Mesenchymal stem cell (in vitro differentiated cells and primary cell): ENCODE data around the gene GPR137B.
"Not testable (repeated sequence)": the region's sequence is repeated elsewhere in the genome, so short reads cannot be mapped to it uniquely, and the experiment has no call there.

Source experiments
- DNase-seq: peaks from one replicate; pipeline ENCODE4 v3.0.0-alpha.2; 2013
- H2AFZ ChIP-seq: one replicate; pipeline ENCODE4 v1.6.1; 2013; ENCODE audit warnings: low read depth, mild to moderate bottlenecking, control low read depth, inconsistent platforms, low read length, moderate library complexity
- H2AK5ac ChIP-seq: 2 replicates; pipeline ENCODE4 v1.6.1; 2013; ENCODE audit warnings: low read length, moderate library complexity, mild to moderate bottlenecking, inconsistent platforms; ENCODE audit not compliant: severe bottlenecking
- H2BK120ac ChIP-seq: one replicate; pipeline ENCODE4 v1.6.1; 2013; ENCODE audit warnings: low read depth, mild to moderate bottlenecking, inconsistent platforms, low read length, moderate library complexity
- H2BK12ac ChIP-seq, 2 experiments: one replicate each; pipeline ENCODE4 v1.6.1; 2013; ENCODE audit warnings: inconsistent platforms in 2 of 2, low read length in 2 of 2, mild to moderate bottlenecking in 2 of 2, moderate library complexity in 2 of 2, control low read depth in 1 of 2
- H2BK15ac ChIP-seq: one replicate; pipeline ENCODE4 v1.6.1; 2013; ENCODE audit warnings: mild to moderate bottlenecking, low read depth, inconsistent platforms; ENCODE audit not compliant: poor library complexity, severe bottlenecking
- H2BK5ac ChIP-seq: 2 replicates; pipeline ENCODE4 v1.6.1; 2013; ENCODE audit warnings: low read depth, mild to moderate bottlenecking, low read length, control low read depth, inconsistent platforms; ENCODE audit not compliant: poor library complexity, severe bottlenecking
- H3K14ac ChIP-seq, 2 experiments: one replicate each; pipeline ENCODE4 v1.6.1; 2013; ENCODE audit warnings: inconsistent platforms in 2 of 2, low read length in 2 of 2, control low read depth in 1 of 2, mild to moderate bottlenecking in 1 of 2, moderate library complexity in 1 of 2
- H3K18ac ChIP-seq, 2 experiments: one replicate each; pipeline ENCODE4 v1.6.1; 2013; ENCODE audit warnings: inconsistent platforms in 2 of 2, low read length in 2 of 2, control low read depth in 1 of 2, low read depth in 1 of 2, mild to moderate bottlenecking in 1 of 2
- H3K23ac ChIP-seq, 2 experiments: one replicate each; pipeline ENCODE4 v1.6.1; 2013; ENCODE audit warnings: inconsistent platforms in 2 of 2, low read length in 2 of 2, mild to moderate bottlenecking in 2 of 2, moderate library complexity in 2 of 2, control low read depth in 1 of 2
- H3K27ac ChIP-seq: 2 replicates; pipeline ENCODE4 v1.5.1; 2013; ENCODE audit warnings: mild to moderate bottlenecking, moderate library complexity, low read length, control low read depth, inconsistent platforms; ENCODE audit not compliant: poor library complexity, severe bottlenecking
- H3K27me3 ChIP-seq, 2 experiments: 2 replicates each; pipeline versions ENCODE4 v1.6.1 to v1.7.0; 2013; ENCODE audit warnings: low read length in 2 of 2, mild to moderate bottlenecking in 2 of 2, moderate library complexity in 2 of 2, control low read depth in 1 of 2, inconsistent platforms in 1 of 2; ENCODE audit not compliant: control insufficient read depth in 1 of 2, insufficient read depth in 1 of 2
- H3K36me3 ChIP-seq, 2 experiments: 2 replicates each; pipeline versions ENCODE4 v1.6.1 to v1.7.0; 2013; ENCODE audit warnings: low read length in 2 of 2, control low read depth in 1 of 2, inconsistent platforms in 1 of 2, low read depth in 1 of 2, mild to moderate bottlenecking in 1 of 2; ENCODE audit not compliant: insufficient read depth in 2 of 2, control insufficient read depth in 1 of 2
- H3K4ac ChIP-seq, 2 experiments: one replicate each; pipeline ENCODE4 v1.6.1; 2013; ENCODE audit warnings: inconsistent platforms in 2 of 2, low read length in 2 of 2, mild to moderate bottlenecking in 2 of 2, moderate library complexity in 2 of 2, control low read depth in 1 of 2, low read depth in 1 of 2
- H3K4me1 ChIP-seq: 2 replicates; pipeline ENCODE4 v1.6.1; 2013; ENCODE audit warnings: low read depth, low read length, control low read depth; ENCODE audit not compliant: control insufficient read depth, insufficient read depth
- H3K4me2 ChIP-seq: 2 replicates; pipeline ENCODE4 v1.6.1; 2013; ENCODE audit warnings: low read length, mild to moderate bottlenecking, inconsistent platforms; ENCODE audit not compliant: poor library complexity, severe bottlenecking
- H3K4me3 ChIP-seq, 2 experiments: 2 replicates each; pipeline versions ENCODE4 v1.5.1 to v1.7.0; 2013; ENCODE audit warnings: low read length in 2 of 2, mild to moderate bottlenecking in 2 of 2, control low read depth in 1 of 2, low read depth in 1 of 2; ENCODE audit not compliant: insufficient read depth in 1 of 2
- H3K79me1 ChIP-seq: replicated peaks from 2 replicates; pipeline ENCODE4 v1.6.1; 2013; ENCODE audit warnings: mild to moderate bottlenecking, control low read depth, low read length, inconsistent platforms; ENCODE audit not compliant: poor library complexity, severe bottlenecking
- H3K9ac ChIP-seq: 2 replicates; pipeline ENCODE4 v1.7.0; 2013; ENCODE audit warnings: mild to moderate bottlenecking, low read length, moderate library complexity
- H3K9me3 ChIP-seq: 2 replicates; pipeline ENCODE4 v1.7.0; 2013; ENCODE audit warnings: mild to moderate bottlenecking, low read length; ENCODE audit not compliant: control insufficient read depth
- H4K8ac ChIP-seq: one replicate; pipeline ENCODE4 v1.6.1; 2013; ENCODE audit warnings: inconsistent platforms, mild to moderate bottlenecking, low read length, moderate library complexity
- H4K91ac ChIP-seq: one replicate; pipeline ENCODE4 v1.6.1; 2013; ENCODE audit warnings: mild to moderate bottlenecking, low read length, inconsistent platforms
- WGBS: methylation state at CpG from one replicate; pipeline ENCODE4 v1.1.7; 2013; ENCODE audit warnings: mixed read lengths; 5-methylcytosine and 5-hydroxymethylcytosine counted together

GPR137B gene

DNA sequence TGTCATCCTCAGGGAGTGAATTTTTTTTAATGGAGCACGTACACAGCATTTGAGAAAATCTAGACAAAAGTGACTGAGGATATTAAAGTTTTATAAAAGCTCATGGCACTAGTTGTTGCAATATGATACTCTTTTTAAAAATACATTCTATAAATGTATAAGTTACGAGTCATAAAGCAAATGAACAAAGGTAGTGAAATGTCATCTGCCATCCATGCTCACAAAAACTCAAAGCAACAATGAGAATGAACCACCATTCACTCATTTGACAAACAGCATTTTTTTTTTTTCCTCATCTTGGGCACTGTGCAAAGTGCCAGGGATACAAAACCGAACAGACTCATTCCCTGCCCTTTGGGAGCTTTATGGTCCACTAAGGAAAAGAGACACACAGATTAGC is 38.7 kb downstream of the GPR137B start:
- H3K4me3 ChIP-seq, result no peak overlapping the region
- peaks cover 18% of the 10 kb centered on the region for H3K4me1 ChIP-seq
- no peaks in the 10 kb centered on the region for H3K9me3 ChIP-seq
- H2AK5ac ChIP-seq, result no peak overlapping the region
- no peak overlapping the region for H3K4ac ChIP-seq
- no peak overlapping the region for H2AFZ ChIP-seq
- no peak overlapping the region for H2BK120ac ChIP-seq
- 97% methylated on average over 3 of the region's 3 CpGs for WGBS
- H3K27ac ChIP-seq, result no peak overlapping the region
- no peak overlapping the region for H3K23ac ChIP-seq
- H3K27me3 ChIP-seq, result no peaks in the 10 kb centered on the region
- peaks cover 3 to 54% of the 10 kb centered on the region in 2 experiments for H3K36me3 ChIP-seq
- no peak overlapping the region for H3K4me2 ChIP-seq
- H2BK5ac ChIP-seq, result no peak overlapping the region
- no peak overlapping the region for H4K8ac ChIP-seq
- no peak overlapping the region for H3K18ac ChIP-seq
- H3K14ac ChIP-seq, result no peak overlapping the region
- peaks cover 8% of the 10 kb centered on the region for H3K79me1 ChIP-seq
- H2BK12ac ChIP-seq, result no peak overlapping the region
- no peak overlapping the region for H2BK15ac ChIP-seq
- H3K9ac ChIP-seq, result no peak overlapping the region
- no peak for DNase-seq
- H4K91ac ChIP-seq, result no peak overlapping the region

DNA sequence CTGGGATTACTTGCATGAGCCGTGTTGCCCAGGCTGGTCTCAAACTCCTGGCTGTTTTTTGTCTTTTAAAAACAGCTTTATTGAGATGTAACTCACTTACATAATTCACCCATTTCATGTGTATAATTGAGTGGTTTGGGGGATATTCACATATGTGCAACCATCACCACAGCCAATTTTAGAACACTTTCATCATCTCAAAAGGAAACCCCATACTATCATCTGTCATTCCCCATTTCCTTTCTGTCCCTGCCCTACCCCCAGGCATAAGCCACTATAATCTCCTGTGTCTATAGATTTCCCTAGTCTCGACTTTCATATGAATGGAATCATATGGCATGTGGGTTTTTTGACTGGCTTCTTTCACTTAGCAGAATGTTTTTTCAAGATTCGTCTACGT is 43.3 kb downstream of the GPR137B start:
- no peak overlapping the region for H3K23ac ChIP-seq
- H3K79me1 ChIP-seq, result no peaks in the 10 kb centered on the region
- H4K91ac ChIP-seq, result no peak overlapping the region
- no peak overlapping the region for H4K8ac ChIP-seq
- H2BK15ac ChIP-seq, result no peak overlapping the region
- H3K4ac ChIP-seq, result no peak overlapping the region
- H2AFZ ChIP-seq, result no peak overlapping the region
- no peak overlapping the region for H3K4me2 ChIP-seq
- no peak overlapping the region for H2AK5ac ChIP-seq
- H3K4me3 ChIP-seq, result no peak overlapping the region
- H3K9me3 ChIP-seq, result no peaks in the 10 kb centered on the region
- no peak overlapping the region for H3K27ac ChIP-seq
- H2BK5ac ChIP-seq, result no peak overlapping the region
- no peak overlapping the region for H3K18ac ChIP-seq
- no peak overlapping the region for H2BK120ac ChIP-seq
- 100% methylated on average over 1 of the region's 4 CpGs for WGBS
- H3K27me3 ChIP-seq, result no peaks in the 10 kb centered on the region
- DNase-seq, result no peak
- no peak overlapping the region for H2BK12ac ChIP-seq
- H3K14ac ChIP-seq, result no peak overlapping the region
- no peak overlapping the region for H3K9ac ChIP-seq
- no peaks in the 10 kb centered on the region for H3K4me1 ChIP-seq
- peaks cover 0 to 37% of the 10 kb centered on the region in 2 experiments for H3K36me3 ChIP-seq

- not testable (repeated sequence) for H3K79me1 ChIP-seq, H3K27me3 ChIP-seq, H2BK5ac ChIP-seq, H3K9me3 ChIP-seq, DNase-seq, H3K9ac ChIP-seq, H3K14ac ChIP-seq, H2AK5ac ChIP-seq, H2BK15ac ChIP-seq, H2AFZ ChIP-seq, H2BK12ac ChIP-seq, H3K4ac ChIP-seq, H4K91ac ChIP-seq, H3K4me2 ChIP-seq, H2BK120ac ChIP-seq, H3K4me3 ChIP-seq, H3K4me1 ChIP-seq, H3K27ac ChIP-seq, H3K18ac ChIP-seq, H4K8ac ChIP-seq, H3K23ac ChIP-seq
- peaks cover 0 to 32% of the 10 kb centered on the region in 2 experiments for H3K36me3 ChIP-seq
- 100% methylated on average over 1 of the region's 2 CpGs for WGBS
Measured at GRCh38 chr1:236186471-236186870, 44.1 kb downstream of the GPR137B start.

DNA sequence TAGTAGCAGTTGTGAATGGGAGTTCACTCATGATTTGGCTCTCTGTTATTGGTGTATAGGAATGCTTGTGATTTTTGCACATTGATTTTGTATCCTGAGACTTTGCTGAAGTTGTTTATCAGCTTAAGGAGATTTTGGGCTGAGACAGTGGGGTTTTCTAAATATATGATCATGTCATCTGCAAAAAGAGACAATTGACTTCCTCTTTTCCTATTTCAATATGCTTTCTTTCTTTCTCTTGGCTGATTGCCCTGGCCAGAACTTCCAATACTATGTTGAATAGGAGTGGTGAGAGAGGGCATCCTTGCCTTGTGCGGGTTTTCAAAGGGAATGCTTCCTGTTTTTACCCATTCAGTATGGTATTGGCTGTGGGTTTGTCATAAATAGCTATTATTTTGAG is 45.7 kb downstream of the GPR137B start:
- not testable (repeated sequence) for DNase-seq, H2BK12ac ChIP-seq, H3K4me1 ChIP-seq, H4K91ac ChIP-seq, H2AK5ac ChIP-seq, H2BK120ac ChIP-seq, H3K4ac ChIP-seq, H3K9me3 ChIP-seq, H3K4me3 ChIP-seq, H2BK5ac ChIP-seq, H3K79me1 ChIP-seq, H3K23ac ChIP-seq, H3K9ac ChIP-seq, H3K18ac ChIP-seq, H2AFZ ChIP-seq, H3K27ac ChIP-seq, H2BK15ac ChIP-seq, H3K14ac ChIP-seq, H3K4me2 ChIP-seq, H3K27me3 ChIP-seq, H4K8ac ChIP-seq
- 100% methylated on average over 1 of the region's 1 CpG for WGBS
- H3K36me3 ChIP-seq, result peaks cover 11 to 20% of the 10 kb centered on the region in 2 experiments
